Esophagus muscularis mucosa (tissue), 4 donors: Measurements from ENCODE around the gene TRABD2B.

Experiments
- CTCF ChIP-seq, 3 experiments: fragments of 200-600 bp in 2 of 3; fragments of 450-650 bp in 1 of 3; sonication (generic) in 2 of 3; IDR thresholded peaks; one replicate each; pipeline ENCODE4 v1.5.1; 2017 to 2019; ENCODE audit warnings: antibody characterized with exemption in 3 of 3, mild to moderate bottlenecking in 2 of 3, moderate library complexity in 1 of 3
- EP300 ChIP-seq: sonication (generic); formaldehyde crosslinking; IDR thresholded peaks from one replicate; pipeline ENCODE4 v1.6.1; 2017; ENCODE audit warnings: antibody characterized with exemption
- POLR2AphosphoS5 ChIP-seq, 2 donors: sonication (generic); formaldehyde crosslinking; IDR thresholded peaks; one replicate each; pipeline ENCODE4 v1.6.1; 2017; ENCODE audit warnings: antibody characterized with exemption in 2 of 2

- TF ChIP-seq POLR2AphosphoS5 (IDR thresholded peaks at IDR 0.05): no peak
- no peak for TF ChIP-seq CTCF (IDR thresholded peaks at IDR 0.05)
- no peak for TF ChIP-seq EP300
These were observed 131.2 kb downstream of the TRABD2B start for GRCh38 chr1:47865881-47866535.
